ENCODE measurements around the gene EPHA6.

GRCh38 chr3:97686258-97686657, 871.9 kb downstream of the EPHA6 start:
- TF ChIP-seq CTCF (IDR thresholded peaks at IDR 0.05) (no peak), EZH2 (IDR thresholded peaks at IDR 0.05; ENCODE audit: borderline replicate concordance, insufficient read depth, low read depth, low read length, poor library complexity, severe bottlenecking) (no peak)

Measured in B cell (primary cell).